IPS-20b (cell line): Measurements from ENCODE around the gene NELFE.
"Not testable (repeated sequence)": the region's sequence is repeated elsewhere in the genome, so short reads cannot be mapped to it uniquely, and the experiment has no call there.

ENCODE experiments used
- H3K27ac ChIP-seq: one replicate; pipeline ENCODE4 v1.5.1; 2013; ENCODE audit warnings: low read length
- H3K27me3 ChIP-seq: 2 replicates; pipeline ENCODE4 v1.6.1; 2013; ENCODE audit warnings: mild to moderate bottlenecking, low read length, inconsistent platforms; ENCODE audit not compliant: insufficient read depth
- H3K36me3 ChIP-seq: 2 replicates; pipeline ENCODE4 v1.6.1; 2013; ENCODE audit warnings: low read depth, mild to moderate bottlenecking, inconsistent platforms, low read length, moderate library complexity; ENCODE audit not compliant: insufficient read depth
- H3K4me1 ChIP-seq: 2 replicates; pipeline ENCODE4 v1.6.1; 2013; ENCODE audit warnings: mild to moderate bottlenecking, control low read depth, inconsistent platforms, low read length, moderate library complexity; ENCODE audit not compliant: insufficient read depth
- H3K4me3 ChIP-seq: 2 replicates; pipeline ENCODE4 v1.5.1; 2013; ENCODE audit warnings: mild to moderate bottlenecking, low read length, inconsistent platforms
- H3K9ac ChIP-seq: 2 replicates; pipeline ENCODE4 v1.6.1; 2013; ENCODE audit warnings: low read depth, mild to moderate bottlenecking, inconsistent platforms, low read length, moderate library complexity
- H3K9me3 ChIP-seq: 2 replicates; pipeline ENCODE4 v1.6.1; 2013; ENCODE audit warnings: mild to moderate bottlenecking, low read depth, low read length, inconsistent platforms; ENCODE audit not compliant: insufficient read depth

NELFE gene

GRCh38 chr6:31958741-31959739 lies at the start of gene NELFE, which contains the start of gene SKIC2:
Gene NELFE, minus strand, starts transcription at chr6:31958971. Its CDS starts 525 bp downstream, at chr6:31958446.
Gene SKIC2, plus strand, starts transcription at chr6:31959175. Its CDS starts 18 bp downstream, at chr6:31959193.
- H3K27me3 ChIP-seq, result no peaks in the 10 kb centered on the region
- H3K9ac ChIP-seq, result peak within 1 kb of the TSS; percentile 92
- peaks cover 10% of the 10 kb centered on the region; the same call in 1 of the 2 replicates for H3K4me1 ChIP-seq
- peak within 1 kb of the TSS; percentile 75 for H3K27ac ChIP-seq
- H3K4me3 ChIP-seq, result peak within 1 kb of the TSS; percentile 90
- no peaks in the 10 kb centered on the region for H3K9me3 ChIP-seq
- peaks cover 71% of the 10 kb centered on the region for H3K36me3 ChIP-seq

- H3K4me3 ChIP-seq, H3K9ac ChIP-seq, H3K27ac ChIP-seq, H3K27me3 ChIP-seq, H3K36me3 ChIP-seq, H3K9me3 ChIP-seq, H3K4me1 ChIP-seq: not testable (repeated sequence)
Measured at GRCh38 chr6:32008037-32008436, 49.3 kb upstream of the NELFE start.

- not testable (repeated sequence) for H3K4me3 ChIP-seq, H3K27ac ChIP-seq, H3K36me3 ChIP-seq, H3K27me3 ChIP-seq, H3K9ac ChIP-seq, H3K4me1 ChIP-seq, H3K9me3 ChIP-seq
Measured at GRCh38 chr6:32007086-32007485, 48.3 kb upstream of the NELFE start.

GRCh38 chr6:32005991-32006529 lies 47.3 kb upstream of the NELFE start:
- not testable (repeated sequence) for H3K27ac ChIP-seq, H3K36me3 ChIP-seq, H3K9ac ChIP-seq, H3K9me3 ChIP-seq, H3K4me3 ChIP-seq, H3K4me1 ChIP-seq, H3K27me3 ChIP-seq

- H3K27ac ChIP-seq, H3K4me1 ChIP-seq, H3K9me3 ChIP-seq, H3K27me3 ChIP-seq, H3K36me3 ChIP-seq, H3K4me3 ChIP-seq, H3K9ac ChIP-seq: not testable (repeated sequence)
Measured at GRCh38 chr6:32005538-32005880, 46.7 kb upstream of the NELFE start.

- not testable (repeated sequence) for H3K4me3 ChIP-seq, H3K9me3 ChIP-seq
Measured at GRCh38 chr6:32004864-32005537, 46.2 kb upstream of the NELFE start.

GRCh38 chr6:32004393-32004792 lies 45.6 kb upstream of the NELFE start:
- not testable (repeated sequence) for H3K4me1 ChIP-seq, H3K4me3 ChIP-seq, H3K27me3 ChIP-seq, H3K9ac ChIP-seq, H3K36me3 ChIP-seq, H3K9me3 ChIP-seq, H3K27ac ChIP-seq

More at GRCh38 chr6:32004864-32005537, 46.2 kb upstream of the NELFE start:
- not testable (repeated sequence) for H3K27ac ChIP-seq, H3K4me1 ChIP-seq, H3K9ac ChIP-seq, H3K36me3 ChIP-seq, H3K27me3 ChIP-seq

GRCh38 chr6:32003301-32003700 lies 44.5 kb upstream of the NELFE start:
- not testable (repeated sequence) for H3K4me3 ChIP-seq, H3K27ac ChIP-seq, H3K27me3 ChIP-seq, H3K36me3 ChIP-seq, H3K9ac ChIP-seq, H3K4me1 ChIP-seq, H3K9me3 ChIP-seq

- not testable (repeated sequence) for H3K4me1 ChIP-seq, H3K36me3 ChIP-seq
Measured at GRCh38 chr6:32002546-32003268, 43.9 kb upstream of the NELFE start.

GRCh38 chr6:31996385-31996784 lies 37.6 kb upstream of the NELFE start:
- not testable (repeated sequence) for H3K9ac ChIP-seq, H3K9me3 ChIP-seq, H3K4me1 ChIP-seq, H3K27me3 ChIP-seq, H3K27ac ChIP-seq, H3K36me3 ChIP-seq, H3K4me3 ChIP-seq

More at GRCh38 chr6:32002546-32003268, 43.9 kb upstream of the NELFE start:
- not testable (repeated sequence) for H3K27me3 ChIP-seq, H3K9ac ChIP-seq, H3K4me3 ChIP-seq, H3K9me3 ChIP-seq, H3K27ac ChIP-seq

- H3K9me3 ChIP-seq, H3K36me3 ChIP-seq, H3K4me3 ChIP-seq, H3K4me1 ChIP-seq, H3K9ac ChIP-seq, H3K27me3 ChIP-seq, H3K27ac ChIP-seq: not testable (repeated sequence)
Measured at GRCh38 chr6:31994421-31994820, 35.6 kb upstream of the NELFE start.
